Measurements from ENCODE around the gene SF3B4. TPM values are rescaled to one million over a fixed set of nuclear protein-coding genes. Genes with fewer than 3 reads are reported as not detected.

Gene SF3B4
- total and polyA plus RNA-seq, 2 of the 13 experiments (the other 11 are each of a cell fraction or from before 2014, with no cell fraction given), result 13.8 to 14.8 TPM

- TF ChIP-seq THRA (CRISPR knock-in tag; IDR thresholded peaks at IDR 0.05; ENCODE audit: borderline replicate concordance) (no peak), ZNF530 (CRISPR knock-in tag; IDR thresholded peaks at IDR 0.05; ENCODE audit: low read depth) (no peak), TFDP1 (CRISPR knock-in tag; IDR thresholded peaks at IDR 0.05; ENCODE audit: borderline replicate concordance) (no peak; the same call in 1 of the 2 replicates), MEIS2 (CRISPR knock-in tag; IDR thresholded peaks at IDR 0.05) (no peak), MNT (IDR thresholded peaks at IDR 0.05) (no peak), AGO1 (IDR thresholded peaks at IDR 0.05; ENCODE audit: low read depth, low read length, poor library complexity, severe bottlenecking) (peak; percentile 56), ETS1 (CRISPR knock-in tag; IDR thresholded peaks at IDR 0.05) (0 out of 2 replicates have a peak, but pooled peaks have one; percentile 78), SIN3A (IDR thresholded peaks at IDR 0.05; ENCODE audit: borderline replicate concordance, low read depth, low read length) (0 out of 2 replicates have a peak, but pooled peaks have one; percentile 41), KLF16 (CRISPR knock-in tag; IDR thresholded peaks at IDR 0.05) (no peak; a peak in 1 of 4 replicates), TP53 (CRISPR knock-in tag; conservative IDR thresholded peaks at IDR 0.05) (0 out of 2 replicates have a peak, but pooled peaks have one; percentile 42), PHF21A (CRISPR knock-in tag; IDR thresholded peaks at IDR 0.05) (peak; percentile 55; the same call in 1 of the 2 replicates), CSRNP1 (CRISPR knock-in tag; IDR thresholded peaks at IDR 0.05) (no peak), ZNF597 (CRISPR knock-in tag; IDR thresholded peaks at IDR 0.05) (no peak), JUNB (CRISPR knock-in tag; IDR thresholded peaks at IDR 0.05; ENCODE audit: borderline replicate concordance) (no peak), ZNF569 (CRISPR knock-in tag; IDR thresholded peaks at IDR 0.05; ENCODE audit: borderline replicate concordance) (no peak), IRF2 (CRISPR knock-in tag; IDR thresholded peaks at IDR 0.05) (no peak), ESRRA (CRISPR knock-in tag; IDR thresholded peaks at IDR 0.05; ENCODE audit: low read depth) (no peak), ZBTB37 (CRISPR knock-in tag; IDR thresholded peaks at IDR 0.05) (no peak)
Observed at GRCh38 chr1:149887456-149888246, 40.0 kb downstream of the SF3B4 start (continued).

Measured in HepG2 (cell line).